ENCODE data around the gene AFF1. TPM values are rescaled to one million over a fixed set of nuclear protein-coding genes. Genes with fewer than 3 reads are reported as not detected.

Gene AFF1
- total RNA-seq, 1 experiment from 2014 or later = 93.4 TPM

DNA sequence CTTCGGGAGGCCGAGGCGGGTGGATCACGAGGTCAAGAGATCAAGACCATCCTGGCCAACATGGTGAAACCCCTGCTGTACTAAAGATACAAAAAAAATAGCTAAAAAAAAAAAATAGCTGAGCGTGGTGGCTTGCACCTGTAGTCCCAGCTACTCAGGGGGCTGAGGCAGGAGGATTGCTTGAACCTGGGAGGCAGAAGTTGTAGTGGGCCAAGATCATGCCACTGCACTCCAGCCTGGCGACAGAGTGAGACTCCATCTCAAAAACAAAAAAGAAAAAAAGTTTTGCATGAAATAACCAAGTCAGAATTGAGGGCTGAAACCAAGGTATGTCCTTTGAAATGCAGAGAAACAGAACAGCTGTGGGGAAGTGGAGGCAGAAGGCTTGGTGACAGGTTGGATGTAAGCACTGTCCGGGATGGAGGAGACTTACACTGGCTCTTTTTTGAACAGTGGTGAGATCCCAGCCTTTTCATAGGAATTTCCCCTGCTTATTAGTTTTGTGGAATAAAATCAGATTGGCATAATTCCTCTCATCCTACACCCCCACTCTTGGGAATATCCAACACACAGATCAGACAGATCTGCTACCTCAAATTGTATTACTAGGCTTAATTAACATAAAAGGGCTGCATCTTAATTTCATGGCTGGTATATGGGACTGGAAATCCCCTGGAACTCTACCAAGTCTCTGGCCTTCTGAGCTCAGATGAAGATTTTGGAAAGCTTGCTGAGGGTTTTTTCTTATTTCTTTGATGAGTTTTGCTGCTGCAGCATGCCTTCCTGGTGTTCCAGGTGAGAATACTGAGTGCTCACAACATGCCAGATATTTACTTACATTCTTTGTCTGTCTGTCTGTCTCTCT, 23.8 kb upstream of the AFF1 start (continued):
- TF ChIP-seq ATF2 (CRISPR knock-in tag; IDR thresholded peaks at IDR 0.05; ENCODE audit: borderline replicate concordance, low read depth) (no peak), NFE2L1 (CRISPR knock-in tag; IDR thresholded peaks at IDR 0.05) (no peak), JUN (CRISPR knock-in tag; IDR thresholded peaks at IDR 0.05) (no peak), PRDM15 (CRISPR knock-in tag; IDR thresholded peaks at IDR 0.05) (no peak), ZNF532 (CRISPR knock-in tag; IDR thresholded peaks at IDR 0.05; ENCODE audit: borderline replicate concordance) (no peak), ZNF423 (CRISPR knock-in tag; IDR thresholded peaks at IDR 0.05) (no peak), E2F1 (CRISPR knock-in tag; IDR thresholded peaks at IDR 0.05) (no peak), ZNF138 (CRISPR knock-in tag; conservative IDR thresholded peaks at IDR 0.05) (no peak), ZNF232 (CRISPR knock-in tag; IDR thresholded peaks at IDR 0.05) (no peak), AFF4 (CRISPR knock-in tag; IDR thresholded peaks at IDR 0.05; ENCODE audit: borderline replicate concordance) (no peak)
- TF ChIP-seq, protein P1, sequence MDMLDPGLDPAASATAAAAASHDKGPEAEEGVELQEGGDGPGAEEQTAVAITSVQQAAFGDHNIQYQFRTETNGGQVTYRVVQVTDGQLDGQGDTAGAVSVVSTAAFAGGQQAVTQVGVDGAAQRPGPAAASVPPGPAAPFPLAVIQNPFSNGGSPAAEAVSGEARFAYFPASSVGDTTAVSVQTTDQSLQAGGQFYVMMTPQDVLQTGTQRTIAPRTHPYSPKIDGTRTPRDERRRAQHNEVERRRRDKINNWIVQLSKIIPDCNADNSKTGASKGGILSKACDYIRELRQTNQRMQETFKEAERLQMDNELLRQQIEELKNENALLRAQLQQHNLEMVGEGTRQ (CRISPR knock-in tag; IDR thresholded peaks at IDR 0.05) = no peak
- TF ChIP-seq, protein P2, sequence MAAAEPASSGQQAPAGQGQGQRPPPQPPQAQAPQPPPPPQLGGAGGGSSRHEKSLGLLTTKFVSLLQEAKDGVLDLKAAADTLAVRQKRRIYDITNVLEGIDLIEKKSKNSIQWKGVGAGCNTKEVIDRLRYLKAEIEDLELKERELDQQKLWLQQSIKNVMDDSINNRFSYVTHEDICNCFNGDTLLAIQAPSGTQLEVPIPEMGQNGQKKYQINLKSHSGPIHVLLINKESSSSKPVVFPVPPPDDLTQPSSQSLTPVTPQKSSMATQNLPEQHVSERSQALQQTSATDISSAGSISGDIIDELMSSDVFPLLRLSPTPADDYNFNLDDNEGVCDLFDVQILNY (CRISPR knock-in tag; IDR thresholded peaks at IDR 0.05) = no peak

Data from WTC11 (cell line).